ENCODE data around the gene SLC23A1. TPM values are rescaled to one million over a fixed set of nuclear protein-coding genes. Genes with fewer than 3 reads are reported as not detected.
"Not testable (repeated sequence)": the region's sequence is repeated elsewhere in the genome, so short reads cannot be mapped to it uniquely, and the experiment has no call there.

SLC23A1 gene
- total RNA-seq, 1 donor from 2014 or later = not detected

DNA sequence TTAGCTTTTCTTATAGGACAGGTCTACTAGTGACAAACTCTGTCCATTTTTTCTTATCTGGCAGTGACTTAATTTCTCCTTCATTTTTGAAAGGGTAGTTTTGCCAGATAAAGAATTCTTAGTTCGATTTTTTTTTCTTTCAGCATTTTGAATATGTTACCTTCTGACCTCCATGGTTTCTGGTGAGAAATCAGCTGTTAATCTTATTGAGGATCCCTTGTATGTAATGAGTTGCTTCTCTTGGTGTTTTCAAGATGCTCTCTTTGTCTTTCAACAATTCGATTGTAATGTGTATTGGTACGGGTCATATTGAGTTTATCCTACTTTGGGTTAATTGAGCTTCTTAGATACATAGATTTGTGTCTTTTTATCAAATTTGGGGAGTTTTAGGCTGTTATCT lies 28.9 kb downstream of the SLC23A1 start:
- peaks cover 0 to 3% (median 0%) of the 10 kb centered on the region in 3 donors for H3K4me1 ChIP-seq (ENCODE audit: control insufficient read depth in 3 of 3, insufficient read depth in 3 of 3, low read length in 3 of 3)
- no peak overlapping the region for H3K4me3 ChIP-seq (ENCODE audit: low read length in 3 of 3)
- H3K27ac ChIP-seq (ENCODE audit: low read depth, low read length) = no peak overlapping the region

DNA sequence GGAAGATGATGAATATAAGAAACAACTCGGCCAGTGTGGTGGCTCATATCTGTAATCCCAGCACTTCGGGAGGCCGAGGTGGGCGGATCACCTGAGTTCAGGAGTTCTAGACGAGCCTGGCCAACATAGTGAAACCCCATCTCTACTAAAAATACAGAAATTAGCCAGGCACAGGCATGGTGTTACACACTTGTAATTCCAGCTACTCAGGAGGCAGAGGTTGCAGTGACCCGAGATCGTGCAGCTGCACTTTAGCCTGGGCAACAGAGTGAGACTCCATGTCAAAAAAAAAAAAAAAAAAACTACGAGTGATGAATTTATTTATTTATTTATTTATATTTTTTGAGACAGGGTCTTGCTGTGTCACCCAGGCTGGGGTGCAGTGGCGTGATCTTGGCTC lies 35.2 kb downstream of the SLC23A1 start:
- not testable (repeated sequence) for H3K36me3 ChIP-seq (ENCODE audit: control insufficient read depth in 3 of 3, insufficient read depth in 3 of 3, low read length in 3 of 3); H3K9me3 ChIP-seq (ENCODE audit: control insufficient read depth in 3 of 3, low read length in 3 of 3); H3K9ac ChIP-seq (ENCODE audit: low read depth in 1 of 3, low read length in 3 of 3); H3K27ac ChIP-seq (ENCODE audit: low read depth, low read length); H3K27me3 ChIP-seq (ENCODE audit: control insufficient read depth in 3 of 3, insufficient read depth in 3 of 3, low read length in 3 of 3); H3K4me3 ChIP-seq (ENCODE audit: low read length in 3 of 3)
- H3K4me1 ChIP-seq (ENCODE audit: control insufficient read depth in 3 of 3, insufficient read depth in 3 of 3, low read length in 3 of 3) = peaks cover 9 to 16% (median 14%) of the 10 kb centered on the region in 3 donors

More for the DNA sequence above, 28.9 kb downstream of the SLC23A1 start:
- H3K9me3 ChIP-seq (ENCODE audit: control insufficient read depth in 3 of 3, low read length in 3 of 3) = no peaks in the 10 kb centered on the region
- H3K9ac ChIP-seq (ENCODE audit: low read depth in 1 of 3, low read length in 3 of 3) = no peak overlapping the region
- peaks cover 0 to 2% (median 0%) of the 10 kb centered on the region in 3 donors for H3K36me3 ChIP-seq (ENCODE audit: control insufficient read depth in 3 of 3, insufficient read depth in 3 of 3, low read length in 3 of 3)
- H3K27me3 ChIP-seq (ENCODE audit: control insufficient read depth in 3 of 3, insufficient read depth in 3 of 3, low read length in 3 of 3) = no peaks in the 10 kb centered on the region

DNA sequence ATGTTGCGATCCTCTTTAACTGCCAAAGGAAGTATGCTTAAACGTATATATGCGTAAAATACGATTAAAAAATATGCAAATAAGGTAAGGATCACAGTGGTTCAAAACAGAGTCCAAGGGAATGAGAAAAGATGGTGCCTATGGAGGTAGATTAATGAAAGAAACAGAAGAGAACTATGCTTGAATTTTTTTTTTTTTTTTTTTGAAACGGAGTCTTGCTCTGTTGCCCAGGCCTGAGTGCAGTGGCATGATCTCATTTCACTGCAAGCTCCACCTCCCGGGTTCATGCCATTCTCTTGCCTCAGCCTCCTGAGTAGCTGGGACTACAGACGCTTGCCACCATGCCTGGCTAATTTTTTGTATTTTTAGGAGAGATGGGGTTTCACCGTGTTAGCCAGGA lies 37.7 kb downstream of the SLC23A1 start:
- not testable (repeated sequence) for H3K27me3 ChIP-seq (ENCODE audit: control insufficient read depth in 3 of 3, insufficient read depth in 3 of 3, low read length in 3 of 3); H3K4me3 ChIP-seq (ENCODE audit: low read length in 3 of 3); H3K36me3 ChIP-seq (ENCODE audit: control insufficient read depth in 3 of 3, insufficient read depth in 3 of 3, low read length in 3 of 3); H3K9me3 ChIP-seq (ENCODE audit: control insufficient read depth in 3 of 3, low read length in 3 of 3); H3K27ac ChIP-seq (ENCODE audit: low read depth, low read length); H3K9ac ChIP-seq (ENCODE audit: low read depth in 1 of 3, low read length in 3 of 3)
- H3K4me1 ChIP-seq (ENCODE audit: control insufficient read depth in 3 of 3, insufficient read depth in 3 of 3, low read length in 3 of 3) = peaks cover 18 to 31% (median 21%) of the 10 kb centered on the region in 3 donors

DNA sequence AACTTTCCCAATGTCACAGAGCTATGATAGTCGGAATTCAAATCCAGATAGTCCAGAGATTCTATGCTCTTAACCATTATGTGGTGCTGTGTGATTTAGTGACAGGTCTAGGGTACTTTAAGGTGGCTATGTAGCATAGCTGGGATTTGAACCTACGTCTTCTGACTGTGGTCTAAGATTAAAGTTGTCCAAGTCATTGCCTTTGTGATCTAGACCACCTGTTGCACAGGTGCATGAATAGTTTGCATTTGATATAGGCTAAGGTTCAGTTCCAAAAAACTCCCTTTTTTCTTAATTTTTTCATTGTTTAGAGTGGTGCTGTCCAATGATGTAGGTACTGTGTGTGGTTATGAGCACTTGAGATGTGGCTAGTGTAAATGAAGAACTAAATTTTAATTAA lies 38.9 kb downstream of the SLC23A1 start:
- Histone ChIP-seq H3K9me3 (ENCODE audit: control insufficient read depth in 3 of 3, low read length in 3 of 3) (no peaks in the 10 kb centered on the region), H3K4me1 (ENCODE audit: control insufficient read depth in 3 of 3, insufficient read depth in 3 of 3, low read length in 3 of 3) (peaks cover 18 to 31% (median 21%) of the 10 kb centered on the region in 3 donors), H3K27me3 (ENCODE audit: control insufficient read depth in 3 of 3, insufficient read depth in 3 of 3, low read length in 3 of 3) (no peaks in the 10 kb centered on the region), H3K9ac (ENCODE audit: low read depth in 1 of 3, low read length in 3 of 3) (no peak overlapping the region), H3K4me3 (ENCODE audit: low read length in 3 of 3) (peak overlapping the region in 1 of 3 donors; percentile 23), H3K27ac (ENCODE audit: low read depth, low read length) (no peak overlapping the region), H3K36me3 (ENCODE audit: control insufficient read depth in 3 of 3, insufficient read depth in 3 of 3, low read length in 3 of 3) (peaks cover 0 to 2% (median 0%) of the 10 kb centered on the region in 3 donors)

DNA sequence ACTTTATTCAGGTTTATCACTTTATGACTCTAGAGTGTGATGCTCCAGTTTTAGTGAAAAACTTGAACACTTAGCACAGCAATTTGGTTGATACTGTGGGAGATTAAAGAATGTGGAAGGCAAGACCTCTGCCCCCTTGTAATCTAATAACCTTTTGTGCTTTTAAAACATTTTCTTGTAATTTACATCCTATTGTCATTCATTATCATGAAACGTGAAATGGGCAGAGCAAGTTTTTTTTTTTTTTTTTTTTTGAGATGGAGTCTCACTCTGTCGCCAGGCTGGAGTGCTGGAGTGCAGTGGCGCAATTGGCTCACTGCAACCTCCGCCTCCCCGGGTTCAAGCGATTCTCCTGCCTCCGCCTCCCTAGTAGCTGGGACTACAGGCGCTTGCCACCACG lies 39.6 kb downstream of the SLC23A1 start:
- H3K4me1 ChIP-seq (ENCODE audit: control insufficient read depth in 3 of 3, insufficient read depth in 3 of 3, low read length in 3 of 3) = peaks cover 18 to 31% (median 21%) of the 10 kb centered on the region in 3 donors
- H3K27me3 ChIP-seq (ENCODE audit: control insufficient read depth in 3 of 3, insufficient read depth in 3 of 3, low read length in 3 of 3) = no peaks in the 10 kb centered on the region
- no peaks in the 10 kb centered on the region for H3K9me3 ChIP-seq (ENCODE audit: control insufficient read depth in 3 of 3, low read length in 3 of 3)
- H3K36me3 ChIP-seq (ENCODE audit: control insufficient read depth in 3 of 3, insufficient read depth in 3 of 3, low read length in 3 of 3) = peaks cover 0 to 2% (median 0%) of the 10 kb centered on the region in 3 donors
- peak overlapping the region; percentile 17 to 100 (median 98) for H3K4me3 ChIP-seq (ENCODE audit: low read length in 3 of 3)
- H3K9ac ChIP-seq (ENCODE audit: low read depth in 1 of 3, low read length in 3 of 3) = peak overlapping the region in 2 of 3 donors; percentile 100
- H3K27ac ChIP-seq (ENCODE audit: low read depth, low read length) = no peak overlapping the region

DNA sequence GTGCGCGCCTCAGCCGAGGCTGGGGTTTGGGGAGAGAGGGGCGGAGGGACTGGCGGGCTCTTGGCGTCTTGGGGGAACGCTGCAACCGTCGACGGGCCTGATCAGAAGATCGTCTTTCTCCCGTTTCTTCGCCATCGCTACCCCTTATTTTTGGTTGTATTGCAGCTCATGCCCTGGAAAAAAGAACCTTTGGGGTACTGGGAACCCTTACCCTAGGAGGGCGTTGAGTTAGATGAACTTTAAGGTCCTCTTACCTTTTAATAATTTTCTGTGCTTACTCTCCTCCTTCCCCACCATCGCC lies 40.7 kb downstream of the SLC23A1 start:
- H3K36me3 ChIP-seq (ENCODE audit: control insufficient read depth in 3 of 3, insufficient read depth in 3 of 3, low read length in 3 of 3) = peaks cover 0 to 2% (median 0%) of the 10 kb centered on the region in 3 donors
- no peaks in the 10 kb centered on the region for H3K9me3 ChIP-seq (ENCODE audit: control insufficient read depth in 3 of 3, low read length in 3 of 3)
- peak overlapping the region; percentile 100 for H3K27ac ChIP-seq (ENCODE audit: low read depth, low read length)
- peak overlapping the region; percentile 100 for H3K9ac ChIP-seq (ENCODE audit: low read depth in 1 of 3, low read length in 3 of 3)
- peaks cover 18 to 29% (median 21%) of the 10 kb centered on the region in 3 donors for H3K4me1 ChIP-seq (ENCODE audit: control insufficient read depth in 3 of 3, insufficient read depth in 3 of 3, low read length in 3 of 3)
- H3K4me3 ChIP-seq (ENCODE audit: low read length in 3 of 3) = peak overlapping the region; percentile 98 to 100 (median 99)
- H3K27me3 ChIP-seq (ENCODE audit: control insufficient read depth in 3 of 3, insufficient read depth in 3 of 3, low read length in 3 of 3) = no peaks in the 10 kb centered on the region

DNA sequence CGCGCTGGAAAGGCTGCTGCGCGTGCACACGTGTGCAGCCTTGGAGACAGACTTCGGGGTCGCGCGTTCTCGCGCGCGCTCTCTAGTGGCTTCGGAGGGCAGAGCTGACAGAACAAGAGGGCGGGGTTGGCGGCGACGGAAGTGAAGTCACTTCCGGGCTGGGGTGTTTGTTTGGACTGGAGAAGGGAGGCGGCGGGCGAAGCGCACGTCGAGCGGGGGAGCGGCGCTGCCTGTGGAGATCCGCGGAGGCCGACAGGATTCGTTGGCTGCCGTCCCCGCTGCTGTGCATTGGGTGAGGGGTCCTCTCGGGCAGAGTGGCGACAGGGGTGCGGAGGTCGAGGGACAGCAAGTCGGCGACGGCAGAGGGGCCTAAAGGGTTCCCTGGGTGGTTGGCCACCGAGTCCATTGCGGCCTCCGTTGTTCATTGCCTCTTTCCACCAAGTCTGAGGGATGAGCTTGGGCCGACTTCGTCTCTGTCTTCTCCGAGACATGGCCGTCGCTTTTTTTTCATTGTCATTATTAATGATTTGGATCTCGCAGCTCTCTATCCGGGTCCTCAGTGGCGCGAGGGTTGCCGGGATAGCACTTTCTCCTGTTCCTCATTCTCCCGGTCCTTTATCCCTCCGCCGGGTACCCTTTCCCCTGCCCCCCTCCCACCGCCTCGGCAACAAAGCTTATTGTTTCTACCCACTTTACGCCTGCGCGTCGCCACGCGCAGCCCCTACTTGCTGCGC lies 41.2 kb downstream of the SLC23A1 start, which contains the start of gene PAIP2:
TSS of gene PAIP2 (plus strand) at position 166 of the 734 bp plus-strand sequence. CDS start 21,931 bp downstream, outside the sequence.
- H3K4me1 ChIP-seq (ENCODE audit: control insufficient read depth in 3 of 3, insufficient read depth in 3 of 3, low read length in 3 of 3) = peaks cover 18 to 29% (median 21%) of the 10 kb centered on the region in 3 donors

DNA sequence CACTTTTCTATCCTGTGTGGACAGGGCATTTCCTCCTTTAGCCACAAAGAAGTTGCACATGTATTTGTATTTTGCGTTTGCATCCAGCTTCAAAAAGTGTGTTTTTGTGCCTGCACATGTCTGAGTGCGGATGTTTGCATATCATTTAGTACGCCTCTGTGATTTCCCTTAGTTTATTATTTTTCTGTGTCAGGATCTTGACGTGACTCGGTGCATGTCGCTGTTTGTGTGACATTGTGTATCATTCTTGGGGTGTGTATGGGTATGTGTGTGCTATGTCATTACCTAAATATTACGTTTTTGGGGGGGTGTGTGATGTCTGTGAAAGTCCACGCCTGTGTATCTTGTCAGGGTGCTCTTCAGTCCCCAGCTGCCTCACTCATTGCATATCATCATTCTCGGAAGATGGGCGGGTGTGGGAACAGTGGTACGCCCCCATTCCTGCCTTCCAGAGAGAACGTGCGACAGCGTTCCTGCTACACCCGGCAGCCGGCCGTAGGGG lies 41.9 kb downstream of the SLC23A1 start:
- Histone ChIP-seq H3K4me1 (ENCODE audit: control insufficient read depth in 3 of 3, insufficient read depth in 3 of 3, low read length in 3 of 3) (peaks cover 18 to 29% (median 21%) of the 10 kb centered on the region in 3 donors), H3K4me3 (ENCODE audit: low read length in 3 of 3) (peak overlapping the region; percentile 98 to 100 (median 99)), H3K9me3 (ENCODE audit: control insufficient read depth in 3 of 3, low read length in 3 of 3) (no peaks in the 10 kb centered on the region), H3K36me3 (ENCODE audit: control insufficient read depth in 3 of 3, insufficient read depth in 3 of 3, low read length in 3 of 3) (peaks cover 0 to 2% (median 0%) of the 10 kb centered on the region in 3 donors), H3K9ac (ENCODE audit: low read depth in 1 of 3, low read length in 3 of 3) (peak overlapping the region; percentile 100), H3K27ac (ENCODE audit: low read depth, low read length) (peak overlapping the region; percentile 100), H3K27me3 (ENCODE audit: control insufficient read depth in 3 of 3, insufficient read depth in 3 of 3, low read length in 3 of 3) (no peaks in the 10 kb centered on the region)

More for the DNA sequence above, 41.2 kb downstream of the SLC23A1 start, which contains the start of gene PAIP2:
- Histone ChIP-seq H3K36me3 (ENCODE audit: control insufficient read depth in 3 of 3, insufficient read depth in 3 of 3, low read length in 3 of 3) (peaks cover 0 to 2% (median 0%) of the 10 kb centered on the region in 3 donors), H3K9me3 (ENCODE audit: control insufficient read depth in 3 of 3, low read length in 3 of 3) (no peaks in the 10 kb centered on the region), H3K27ac (ENCODE audit: low read depth, low read length) (peak within 1 kb of the TSS; percentile 100), H3K4me3 (ENCODE audit: low read length in 3 of 3) (peak within 1 kb of the TSS; percentile 98 to 100 (median 99)), H3K27me3 (ENCODE audit: control insufficient read depth in 3 of 3, insufficient read depth in 3 of 3, low read length in 3 of 3) (no peaks in the 10 kb centered on the region), H3K9ac (ENCODE audit: low read depth in 1 of 3, low read length in 3 of 3) (peak within 1 kb of the TSS; percentile 100)

DNA sequence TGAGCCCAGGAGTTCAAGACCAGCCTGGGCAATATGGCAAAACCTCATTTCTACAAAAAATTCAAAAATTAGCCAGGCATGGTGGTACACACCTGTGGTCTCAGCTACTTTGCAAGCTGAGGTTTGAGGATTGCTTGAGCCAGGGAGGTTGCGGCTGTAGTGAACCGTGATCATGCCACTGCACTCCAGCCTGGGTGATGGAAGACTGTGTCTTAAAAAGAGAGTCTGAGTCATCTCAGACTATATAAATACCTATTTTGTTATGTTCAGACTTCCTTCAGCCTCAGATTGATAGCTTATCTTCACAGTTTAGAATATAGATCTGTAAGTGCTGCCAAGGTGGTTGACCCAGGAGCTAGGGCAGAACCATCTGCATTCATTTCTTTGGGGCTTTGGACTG lies 43.0 kb downstream of the SLC23A1 start:
- peaks cover 0 to 2% (median 0%) of the 10 kb centered on the region in 3 donors for H3K36me3 ChIP-seq (ENCODE audit: control insufficient read depth in 3 of 3, insufficient read depth in 3 of 3, low read length in 3 of 3)
- H3K27ac ChIP-seq (ENCODE audit: low read depth, low read length) = no peak overlapping the region
- H3K9ac ChIP-seq (ENCODE audit: low read depth in 1 of 3, low read length in 3 of 3) = no peak overlapping the region
- H3K27me3 ChIP-seq (ENCODE audit: control insufficient read depth in 3 of 3, insufficient read depth in 3 of 3, low read length in 3 of 3) = no peaks in the 10 kb centered on the region
- H3K4me1 ChIP-seq (ENCODE audit: control insufficient read depth in 3 of 3, insufficient read depth in 3 of 3, low read length in 3 of 3) = peaks cover 18 to 29% (median 21%) of the 10 kb centered on the region in 3 donors
- H3K4me3 ChIP-seq (ENCODE audit: low read length in 3 of 3) = no peak overlapping the region
- H3K9me3 ChIP-seq (ENCODE audit: control insufficient read depth in 3 of 3, low read length in 3 of 3) = no peaks in the 10 kb centered on the region

DNA sequence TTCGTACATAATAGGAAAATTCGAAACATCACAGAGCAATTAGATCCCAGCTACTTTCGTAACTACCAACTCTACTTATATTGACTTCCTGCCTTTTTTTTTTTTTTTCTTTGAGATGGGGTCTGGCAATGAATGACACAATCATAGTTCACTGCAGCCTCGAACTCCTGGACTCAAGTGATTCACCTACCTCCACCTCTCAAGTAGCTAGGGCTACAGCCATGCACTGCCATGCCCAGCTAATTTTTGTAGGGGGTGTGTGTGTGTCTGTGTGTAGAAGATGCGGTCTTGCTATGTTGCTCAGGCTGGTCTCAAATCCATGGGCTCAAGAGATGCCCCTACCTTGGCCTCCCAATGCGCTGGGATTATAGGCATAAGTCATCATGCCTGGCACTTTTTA lies 47.3 kb downstream of the SLC23A1 start:
- Histone ChIP-seq H3K4me1 (ENCODE audit: control insufficient read depth in 3 of 3, insufficient read depth in 3 of 3, low read length in 3 of 3) (no peaks in the 10 kb centered on the region), H3K36me3 (ENCODE audit: control insufficient read depth in 3 of 3, insufficient read depth in 3 of 3, low read length in 3 of 3) (peaks cover 7 to 19% (median 12%) of the 10 kb centered on the region in 3 donors), H3K27ac (ENCODE audit: low read depth, low read length) (no peak overlapping the region), H3K27me3 (ENCODE audit: control insufficient read depth in 3 of 3, insufficient read depth in 3 of 3, low read length in 3 of 3) (no peaks in the 10 kb centered on the region), H3K9me3 (ENCODE audit: control insufficient read depth in 3 of 3, low read length in 3 of 3) (no peaks in the 10 kb centered on the region), H3K4me3 (ENCODE audit: low read length in 3 of 3) (no peak overlapping the region), H3K9ac (ENCODE audit: low read depth in 1 of 3, low read length in 3 of 3) (no peak overlapping the region)

Measured in skeletal muscle tissue (tissue), 4 donors.